Right renal pelvis (tissue), 4 donors: ENCODE results near the gene RARG. TPM values are rescaled to one million over a fixed set of nuclear protein-coding genes. Genes with fewer than 3 reads are reported as not detected.
"Not testable (repeated sequence)": the region's sequence is repeated elsewhere in the genome, so short reads cannot be mapped to it uniquely, and the experiment has no call there.

Source experiments
- DNase-seq, 4 donors: peaks; one replicate each; pipeline ENCODE4 v3.0.0-alpha.2; 2013; ENCODE audit warnings: low read depth in 4 of 4, low spot score in 3 of 4, missing footprints in 1 of 4
- polyA plus RNA-seq, 4 donors: library from polyadenylated mRNA; unstranded; fragments of 120-200 nt; gene quantifications; one replicate each; pipeline ENCODE4 v1.2.1, GENCODE V29; 2013; ENCODE audit not compliant: insufficient read length in 4 of 4

The RARG gene
- polyA plus RNA-seq, 4 donors: 30.9 to 41.5 (median 32.7) TPM

GRCh38 chr12:53174881-53175491, 57.0 kb downstream of the RARG start:
- no peak for DNase-seq

- DNase-seq: no peak
Measured at GRCh38 chr12:53173085-53173715, 58.8 kb downstream of the RARG start.

- no peak for DNase-seq
Measured at GRCh38 chr12:53172352-53172751, 59.7 kb downstream of the RARG start.

GRCh38 chr12:53171725-53172329, 60.2 kb downstream of the RARG start:
- DNase-seq: peak in 1 of 4 donors; percentile 32

GRCh38 chr12:53170876-53171724, 60.9 kb downstream of the RARG start:
- DNase-seq: no peak

- no peak for DNase-seq
Measured at GRCh38 chr12:53170215-53170614, 61.8 kb downstream of the RARG start.

- no peak for DNase-seq
Measured at GRCh38 chr12:53169644-53170043, 62.4 kb downstream of the RARG start.

- no peak for DNase-seq
Measured at GRCh38 chr12:53166837-53167236, 65.2 kb downstream of the RARG start.

GRCh38 chr12:53163008-53163407, 69.0 kb downstream of the RARG start:
- DNase-seq: not testable (repeated sequence)

- no peak for DNase-seq
Measured at GRCh38 chr12:53161119-53161911, 70.7 kb downstream of the RARG start.

- no peak for DNase-seq
Measured at GRCh38 chr12:53160673-53161072, 71.3 kb downstream of the RARG start.

Other genes starting within 250 kb of the RARG start
- 100 to 1,000 TPM; 447 to 553 (median 503) TPM for gene EIF4B, start 225.8 kb downstream of the RARG start, polyA plus RNA-seq
- gene TNS2, start 182.1 kb downstream of the RARG start, polyA plus RNA-seq: 100 to 1,000 TPM in 3 of 4 donors, 10 to 100 TPM in 1; 89.0 to 129 (median 105) TPM
- 10 to 100 TPM; 17.7 to 21.9 (median 20.8) TPM for gene SPRYD3, start 152.8 kb downstream of the RARG start, polyA plus RNA-seq
- gene IGFBP6, start 134.5 kb downstream of the RARG start, polyA plus RNA-seq: 10 to 100 TPM; 11.0 to 26.8 (median 12.7) TPM
- 1 to 10 TPM; 1.1 to 2.6 (median 1.6) TPM for gene SOAT2, start 128.7 kb downstream of the RARG start, polyA plus RNA-seq
- gene ZNF740, start 51.5 kb downstream of the RARG start, polyA plus RNA-seq: 10 to 100 TPM; 65.7 to 81.2 (median 71.4) TPM
- gene CSAD, start 51.3 kb downstream of the RARG start, polyA plus RNA-seq: 10 to 100 TPM; 34.5 to 56.4 (median 37.8) TPM
- gene ITGB7, start 25.0 kb downstream of the RARG start, polyA plus RNA-seq: 1 to 10 TPM; 1.4 to 1.8 (median 1.6) TPM
- 10 to 100 TPM in 1 of 4 donors, 1 to 10 TPM in 3; 8.9 to 11.3 (median 9.1) TPM for gene ESPL1, start 36.1 kb upstream of the RARG start, polyA plus RNA-seq
- 100 to 1,000 TPM; 642 to 677 (median 662) TPM for gene PFDN5, start 63.3 kb upstream of the RARG start, polyA plus RNA-seq
- gene MYG1, start 67.5 kb upstream of the RARG start, polyA plus RNA-seq: 10 to 100 TPM; 49.8 to 62.4 (median 51.0) TPM
- gene AAAS, start 89.4 kb upstream of the RARG start, polyA plus RNA-seq: 10 to 100 TPM; 76.1 to 84.9 (median 79.1) TPM
- under 1 TPM; 0.14 to 0.30 (median 0.16) TPM for gene SP7, start 104.1 kb upstream of the RARG start, polyA plus RNA-seq
- gene SP1, start 148.0 kb upstream of the RARG start, polyA plus RNA-seq: 10 to 100 TPM; 67.0 to 85.0 (median 78.8) TPM
- gene AMHR2, start 191.6 kb upstream of the RARG start, polyA plus RNA-seq: under 1 TPM; 0.21 to 0.54 (median 0.38) TPM
- gene PRR13, start 209.5 kb upstream of the RARG start, polyA plus RNA-seq: 100 to 1,000 TPM; 186 to 223 (median 206) TPM
- gene PCBP2, start 219.9 kb upstream of the RARG start, polyA plus RNA-seq: 1,000 to 10,000 TPM; 1,030 to 1,212 (median 1,099) TPM